ENCODE measurements around the gene LPCAT1. TPM values are rescaled to one million over a fixed set of nuclear protein-coding genes. Genes with fewer than 3 reads are reported as not detected.
A peak's percentile ranks its signal among the peaks of the same experiment; 100 is the strongest.

LPCAT1 gene
- total and polyA plus RNA-seq, 2 of the 13 experiments (the other 11 are each of a cell fraction or from before 2014, with no cell fraction given) = 29.8 to 90.6 TPM

DNA sequence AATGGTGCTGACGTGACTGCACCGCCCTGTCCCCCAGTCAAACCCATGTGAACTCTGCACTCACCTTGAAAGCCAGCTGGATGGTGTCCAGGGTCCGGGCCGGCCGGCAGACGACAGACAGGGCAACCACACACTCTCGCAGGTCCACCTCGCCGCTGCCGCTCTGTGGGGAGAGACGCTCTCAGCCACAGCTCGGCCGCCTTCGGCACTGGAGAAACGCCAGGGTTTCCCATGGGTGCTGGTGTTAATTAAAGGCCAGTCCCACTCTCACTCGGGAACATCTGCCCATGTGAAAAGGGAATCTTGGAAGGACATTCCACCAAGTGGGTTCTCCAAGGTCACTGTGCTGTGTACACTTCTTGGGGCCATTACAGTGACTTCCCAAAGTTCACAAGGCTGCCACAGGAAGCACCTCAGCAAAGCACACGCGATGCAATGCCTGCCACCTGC is 53.0 kb downstream of the LPCAT1 start (continued):
- TF ChIP-seq MED1 (CRISPR knock-in tag; IDR thresholded peaks at IDR 0.05) (no peak), RELA (CRISPR knock-in tag; IDR thresholded peaks at IDR 0.05) (no peak), TBP (CRISPR knock-in tag; IDR thresholded peaks at IDR 0.05) (no peak), NCOA1 (CRISPR knock-in tag; IDR thresholded peaks at IDR 0.05) (no peak), SKI (IDR thresholded peaks at IDR 0.05; ENCODE audit: partially characterized antibody) (peak; percentile 63), ZFP91 (CRISPR knock-in tag; IDR thresholded peaks at IDR 0.05; ENCODE audit: borderline replicate concordance) (peak; percentile 44; the same call in 1 of the 2 replicates), HNRNPH1 (optimal IDR thresholded peaks at IDR 0.05; ENCODE audit: low read depth, low read length) (no peak), ZNF746 (CRISPR knock-in tag; IDR thresholded peaks at IDR 0.05) (no peak), TOE1 (CRISPR knock-in tag; IDR thresholded peaks at IDR 0.05) (no peak), MYNN (CRISPR knock-in tag; IDR thresholded peaks at IDR 0.05; ENCODE audit: low read depth) (no peak), KMT2B (CRISPR knock-in tag; IDR thresholded peaks at IDR 0.05) (no peak), MEIS2 (CRISPR knock-in tag; IDR thresholded peaks at IDR 0.05) (0 out of 2 replicates have a peak, but pooled peaks have one; percentile 31), KLF11 (CRISPR knock-in tag; IDR thresholded peaks at IDR 0.05) (no peak), ZNF510 (CRISPR knock-in tag; IDR thresholded peaks at IDR 0.05; ENCODE audit: low read depth) (no peak), ZBTB7B (CRISPR knock-in tag; IDR thresholded peaks at IDR 0.05) (0 out of 2 replicates have a peak, but pooled peaks have one; percentile 27), PRMT3 (CRISPR knock-in tag; IDR thresholded peaks at IDR 0.05; ENCODE audit: borderline replicate concordance, low read depth) (no peak), EED (CRISPR knock-in tag; IDR thresholded peaks at IDR 0.05) (no peak), ZEB1 (IDR thresholded peaks at IDR 0.05; ENCODE audit: insufficient replicate concordance, low read depth) (peak; percentile 37), SP1 (IDR thresholded peaks at IDR 0.05) (no peak), SP1 (CRISPR knock-in tag; IDR thresholded peaks at IDR 0.05) (no peak), SOX6 (IDR thresholded peaks at IDR 0.05) (no peak), SOX6 (CRISPR knock-in tag; IDR thresholded peaks at IDR 0.05) (peak; percentile 69), ZBTB4 (CRISPR knock-in tag; IDR thresholded peaks at IDR 0.05; ENCODE audit: borderline replicate concordance) (peak; percentile 30; the same call in 1 of the 2 replicates), HNF4G (IDR thresholded peaks at IDR 0.05; ENCODE audit: borderline replicate concordance, low read depth, low read length) (peak; percentile 57; the same call in 1 of the 2 replicates), HNF4G (CRISPR knock-in tag; IDR thresholded peaks at IDR 0.05; ENCODE audit: borderline replicate concordance, low read depth) (peak; percentile 34; the same call in 1 of the 2 replicates), ISL2 (CRISPR knock-in tag; IDR thresholded peaks at IDR 0.05) (no peak), SSRP1 (CRISPR knock-in tag; IDR thresholded peaks at IDR 0.05) (0 out of 2 replicates have a peak, but pooled peaks have one; percentile 64), ZNF747 (CRISPR knock-in tag; IDR thresholded peaks at IDR 0.05; ENCODE audit: borderline replicate concordance) (no peak)

All from HepG2 (cell line).